PC-3 (cell line): Measurements from ENCODE around the gene CD82.

Experiments
- CTCF ChIP-seq: fragments of 300-600 bp; sonication (generic); conservative IDR thresholded peaks from 2 replicates; pipeline ENCODE4 v1.5.1; 2017; ENCODE audit warnings: antibody characterized with exemption, low read depth, mild to moderate bottlenecking, low read length
- EZH2 ChIP-seq: fragments of 300-600 bp; sonication (generic); IDR thresholded peaks from one replicate; pipeline ENCODE4 v1.6.1; 2017; ENCODE audit warnings: antibody characterized with exemption, mild to moderate bottlenecking, low read length; ENCODE audit not compliant: unreplicated experiment
- EZH2phosphoT487 ChIP-seq: fragments of 300-600 bp; sonication (generic); IDR thresholded peaks from 2 replicates; pipeline ENCODE4 v1.6.1; 2018; ENCODE audit warnings: mild to moderate bottlenecking, antibody characterized with exemption, low read length, borderline replicate concordance

GRCh38 chr11:44577231-44577830 is 11.9 kb downstream of the CD82 start:
- TF ChIP-seq EZH2, result no peak
- no peak for TF ChIP-seq CTCF
- TF ChIP-seq EZH2phosphoT487, result no peak
